GM12878 (cell line): ENCODE results near the gene DYSF. TPM values are rescaled to one million over a fixed set of nuclear protein-coding genes. Genes with fewer than 3 reads are reported as not detected.

Experiments used
- ATAC-seq: fragments of 200-7000 bp; cut with Tn5 transposase; 3 replicates; pipeline ENCODE4 v1.9.1; 2020; ENCODE audit warnings: mild to moderate bottlenecking, moderate library complexity
- BruUV-seq: library from RNA; stranded (reverse); fragments of 400-500 nt; replicated peaks from 2 replicates; lab custom pipeline; 2021; lab: Mats Ljungman, UMichigan
- CTCF ChIA-PET: fragments of 300-600 bp; sonication (Branson Sonifier 250); formaldehyde crosslinking; extraction: SDS; loops from one replicate; lab custom pipeline; 2021; ENCODE audit warnings: inconsistent platforms; lab: Yijun Ruan, JAX
- POLR2A ChIA-PET: fragments of 350-600 bp; formaldehyde crosslinking; extraction: SDS; loops from one replicate; lab custom pipeline; 2021; ENCODE audit warnings: inconsistent platforms; lab: Charles Lee
- RAD21 ChIA-PET: fragments of 300-600 bp; sonication (Branson Sonifier 250); formaldehyde crosslinking; loops from one replicate; lab custom pipeline; 2023; ENCODE audit warnings: antibody characterized with exemption; ENCODE audit not compliant: unreplicated experiment; lab: Charles Lee
- SMC1A ChIA-PET: fragments of 300-600 bp; sonication (Branson Sonifier 250); formaldehyde crosslinking; loops from one replicate; lab custom pipeline; 2023; ENCODE audit not compliant: unreplicated experiment, uncharacterized antibody; lab: Charles Lee
- DNase-seq: peaks from one replicate; pipeline ENCODE4 v3.0.0-alpha.2; 2011; ENCODE audit warnings: low read depth, low spot score
- FAIRE-seq: peaks from 3 replicates; lab custom pipeline; 2011; peaks lifted over from hg19 to GRCh38; lab: Jason Lieb, UNC
- H2AFZ ChIP-seq: 2 replicates; pipeline ENCODE4 v1.6.0; 2011; ENCODE audit warnings: low read depth, low read length, control low read depth; ENCODE audit not compliant: control insufficient read depth
- H3K27ac ChIP-seq: 2 replicates; pipeline ENCODE4 v1.5.1; 2011; ENCODE audit warnings: control low read depth; ENCODE audit not compliant: control insufficient read depth, insufficient read depth
- H3K27me3 ChIP-seq, 2 experiments: replicated peaks in 1 of 2; 2 replicates each; pipeline versions ENCODE4 v1.6.0 to v1.6.1; 2011; ENCODE audit warnings: low read length in 1 of 2; ENCODE audit not compliant: control insufficient read depth in 2 of 2, insufficient read depth in 2 of 2
- H3K36me3 ChIP-seq, 2 experiments: 2 replicates each; pipeline ENCODE4 v1.5.1; 2011; ENCODE audit warnings: low read length in 1 of 2; ENCODE audit not compliant: control insufficient read depth in 2 of 2, insufficient read depth in 2 of 2
- H3K4me1 ChIP-seq: 2 replicates; pipeline ENCODE4 v1.6.1; 2011; ENCODE audit warnings: mild to moderate bottlenecking, low read length, moderate library complexity, mixed read lengths; ENCODE audit not compliant: control insufficient read depth, insufficient read depth
- H3K4me2 ChIP-seq: 2 replicates; pipeline ENCODE4 v1.6.0; 2011; ENCODE audit warnings: control low read depth; ENCODE audit not compliant: control insufficient read depth, insufficient read depth
- H3K4me3 ChIP-seq: fragments of 200-600 bp; sonication (generic); 2 replicates; pipeline ENCODE4 v1.5.1; 2016
- H3K79me2 ChIP-seq: 2 replicates; pipeline ENCODE4 v1.6.0; 2011; ENCODE audit warnings: low read length; ENCODE audit not compliant: control insufficient read depth, insufficient read depth
- H3K9ac ChIP-seq: 2 replicates; pipeline ENCODE4 v1.8.0; 2011; ENCODE audit warnings: low read length, control low read depth, mixed read lengths; ENCODE audit not compliant: control insufficient read depth, insufficient read depth
- H3K9me3 ChIP-seq: replicated peaks from 3 replicates; pipeline ENCODE4 v1.5.1; 2011; ENCODE audit warnings: mild to moderate bottlenecking, low read length; ENCODE audit not compliant: control insufficient read depth, insufficient read depth
- H4K20me1 ChIP-seq: 2 replicates; pipeline ENCODE4 v1.6.0; 2011; ENCODE audit not compliant: control insufficient read depth, insufficient read depth
- E2F4 ChIP-seq: IDR thresholded peaks from 2 replicates; pipeline ENCODE4 v1.6.1; 2012; ENCODE audit warnings: low read depth, low read length, improper control_type of control experiment
- IKZF1 ChIP-seq: fragments of 450-650 bp; conservative IDR thresholded peaks from 2 replicates; pipeline ENCODE4 v1.6.1; 2017; ENCODE audit warnings: antibody characterized with exemption, mild to moderate bottlenecking
- IRF3 ChIP-seq: fragments of 450-650 bp; IDR thresholded peaks from 2 replicates; pipeline ENCODE4 v1.6.1; 2014; ENCODE audit warnings: mild to moderate bottlenecking
- MXI1 ChIP-seq: fragments of 150-350 bp; IDR thresholded peaks from 2 replicates; pipeline ENCODE4 v1.6.1; 2011; ENCODE audit warnings: low read depth, mild to moderate bottlenecking, inconsistent platforms, low read length, improper control_type of control experiment
- MYB ChIP-seq: fragments of 150-350 bp; IDR thresholded peaks from 2 replicates; pipeline ENCODE4 v1.6.1; 2014; ENCODE audit warnings: mild to moderate bottlenecking, low read depth, low read length, borderline replicate concordance
- RUNX3 ChIP-seq: IDR thresholded peaks from 2 replicates; pipeline ENCODE4 v1.6.1; 2012; ENCODE audit warnings: low read length, inconsistent platforms
- SIN3A ChIP-seq: IDR thresholded peaks from 2 replicates; pipeline ENCODE4 v1.6.1; 2012; ENCODE audit warnings: low read depth, low read length, improper control_type of control experiment
- SMARCA5 ChIP-seq: fragments of 450-650 bp; IDR thresholded peaks from 2 replicates; pipeline ENCODE4 v1.6.1; 2017; ENCODE audit warnings: mild to moderate bottlenecking
- ZBTB40 ChIP-seq: fragments of 450-650 bp; IDR thresholded peaks from 2 replicates; pipeline ENCODE4 v1.6.1; 2016; ENCODE audit warnings: mild to moderate bottlenecking, moderate library complexity, borderline replicate concordance
- WGBS: methylation state at CpG from one replicate; pipeline ENCODE4 v1.1.6; 2016; ENCODE audit warnings: low lambda C conversion rate; ENCODE audit not compliant: insufficient replicate concordance, insufficient coverage; ENCODE audit errors: missing lambda C conversion rate; 5-methylcytosine and 5-hydroxymethylcytosine counted together
- in situ Hi-C: fragments of 300-500 bp; cut with MboI; formaldehyde crosslinking; loops from 9 replicates; pipeline ENCODE4 v1.14.3; 2018; ENCODE audit warnings: mixed read lengths
- intact Hi-C: fragments of 100-400 bp; cut with micrococcal nuclease; formaldehyde crosslinking; loops from one replicate; pipeline ENCODE4 v1.14.2; 2022; ENCODE audit not compliant: unreplicated experiment
- polyA plus RNA-seq, 11 experiments: library from polyadenylated mRNA; depleted of rRNA in 4 of 11; unstranded in 6 of 11; stranded (reverse) in 5 of 11; fragments of >200 nt; fragmentation: Nextera tagmentation in 4 of 11; fragmentation: Illumina TruSeq in 1 of 11; extraction: Ambion mirVana in 4 of 11; extraction: Trizol in 1 of 11; gene quantifications; 1 replicate in 1 of 11; 2 replicates in 10 of 11; pipeline versions ENCODE4 v1.2.1 to v1.2.3, GENCODE V29; 2011 to 2016; ENCODE audit warnings: inconsistent platforms in 2 of 11, missing spikeins in 2 of 11, low read depth in 1 of 11
- total RNA-seq, 4 experiments: library from RNA; depleted of rRNA in 3 of 4; stranded (reverse); fragments of >200 nt in 3 of 4; fragmentation: Illumina TruSeq in 1 of 4; extraction: Trizol in 1 of 4; gene quantifications; 2 replicates each; pipeline versions ENCODE4 v1.2.1 to v1.2.3, GENCODE V29; 2013 to 2021

DYSF gene
- total and polyA plus RNA-seq, 10 of the 15 experiments (the other 5 are each of a cell fraction or from before 2014, with no cell fraction given): under 0.01 to 0.15 (median 0.03) TPM; not detected in 7

- TF ChIP-seq E2F4: no peak
- no peak for TF ChIP-seq RUNX3
- no peak for TF ChIP-seq MXI1
- TF ChIP-seq ZBTB40: no peak
Observed at GRCh38 chr2:71564790-71565189, 111.4 kb downstream of the DYSF start (continued).

GRCh38 chr2:71566372-71566771 lies 113.0 kb downstream of the DYSF start:
- H2AFZ ChIP-seq: no peak overlapping the region
- no TSS peak for BruUV-seq
- no peak overlapping the region for H3K4me3 ChIP-seq
- in situ Hi-C loops (no loop called here), intact Hi-C loops (no loop called here)
- H3K4me2 ChIP-seq: no peak overlapping the region
- no peak for FAIRE-seq
- RAD21 ChIA-PET: no interaction called here
- ATAC-seq: no peak
- POLR2A ChIA-PET: interaction anchor here (0.6 kb wide), 1 partner anchor 43 kb away, joined by 5 read pairs; no protein-coding TSS in a partner anchor
- no peaks in the 10 kb centered on the region; the same call in 2 of the 3 replicates for H3K9me3 ChIP-seq
- SMC1A ChIA-PET: no interaction called here
- TF ChIP-seq SIN3A: no peak
- no peak for TF ChIP-seq RUNX3
- TF ChIP-seq SMARCA5: no peak
- TF ChIP-seq MYB: no peak
- no peak for TF ChIP-seq IKZF1
- no peak for TF ChIP-seq IRF3
- no peaks in the 10 kb centered on the region; a peak in 1 of 4 replicates for H3K27me3 ChIP-seq
- CTCF ChIA-PET: no interaction called here
- no peak overlapping the region for H3K9ac ChIP-seq
- H4K20me1 ChIP-seq: no peaks in the 10 kb centered on the region
- no peaks in the 10 kb centered on the region for H3K4me1 ChIP-seq
- 26% methylated on average over 6 of the region's 9 CpGs for WGBS
- H3K36me3 ChIP-seq: no peaks in the 10 kb centered on the region
- no peak for DNase-seq
- H3K27ac ChIP-seq: no peak overlapping the region
- no peaks in the 10 kb centered on the region for H3K79me2 ChIP-seq
